Measurements from ENCODE around the gene TMEM255B. TPM values are rescaled to one million over a fixed set of nuclear protein-coding genes. Genes with fewer than 3 reads are reported as not detected.

Gene TMEM255B
- total RNA-seq, 1 donor from 2014 or later, result 321 TPM

- TF ChIP-seq CTCF (IDR thresholded peaks at IDR 0.05; ENCODE audit: unreplicated experiment), result no peak
- H3K4me3 Mint-ChIP-seq (ENCODE audit: unreplicated experiment), result no peak overlapping the region
- peaks cover 10% of the 10 kb centered on the region for H3K27me3 Mint-ChIP-seq (ENCODE audit: unreplicated experiment)
- peaks cover 11% of the 10 kb centered on the region for H3K36me3 Mint-ChIP-seq (ENCODE audit: low read depth, unreplicated experiment)
- no peaks in the 10 kb centered on the region for H3K9me3 Mint-ChIP-seq (ENCODE audit: unreplicated experiment)
- peaks cover 19% of the 10 kb centered on the region for H3K4me1 Mint-ChIP-seq (ENCODE audit: unreplicated experiment)
- H3K27ac Mint-ChIP-seq (ENCODE audit: unreplicated experiment), result no peak overlapping the region
- DNase-seq (ENCODE audit: low spot score), result no peak
These were observed 4.8 kb upstream of the TMEM255B start for GRCh38 chr13:113754242-113754641.

GRCh38 chr13:113754691-113755090, 4.3 kb upstream of the TMEM255B start:
- no peak for DNase-seq (ENCODE audit: low spot score)
- no peak overlapping the region for H3K27ac Mint-ChIP-seq (ENCODE audit: unreplicated experiment)
- peaks cover 11% of the 10 kb centered on the region for H3K36me3 Mint-ChIP-seq (ENCODE audit: low read depth, unreplicated experiment)
- no peaks in the 10 kb centered on the region for H3K9me3 Mint-ChIP-seq (ENCODE audit: unreplicated experiment)
- peaks cover 23% of the 10 kb centered on the region for H3K4me1 Mint-ChIP-seq (ENCODE audit: unreplicated experiment)
- TF ChIP-seq CTCF (IDR thresholded peaks at IDR 0.05; ENCODE audit: unreplicated experiment), result no peak
- no peak overlapping the region for H3K4me3 Mint-ChIP-seq (ENCODE audit: unreplicated experiment)
- peaks cover 11% of the 10 kb centered on the region for H3K27me3 Mint-ChIP-seq (ENCODE audit: unreplicated experiment)

- Mint-ChIP-seq H3K4me3 (ENCODE audit: unreplicated experiment) (no peak overlapping the region), H3K9me3 (ENCODE audit: unreplicated experiment) (no peaks in the 10 kb centered on the region), H3K27ac (ENCODE audit: unreplicated experiment) (no peak overlapping the region), H3K36me3 (ENCODE audit: low read depth, unreplicated experiment) (peaks cover 13% of the 10 kb centered on the region), H3K4me1 (ENCODE audit: unreplicated experiment) (peaks cover 39% of the 10 kb centered on the region), H3K27me3 (ENCODE audit: unreplicated experiment) (peaks cover 11% of the 10 kb centered on the region)
- DNase-seq (ENCODE audit: low spot score), result no peak
- no peak for TF ChIP-seq CTCF (IDR thresholded peaks at IDR 0.05; ENCODE audit: unreplicated experiment)
These were observed 2.5 kb upstream of the TMEM255B start for GRCh38 chr13:113756441-113757097.

GRCh38 chr13:113759525-113760137, 605 bp downstream of the TMEM255B start:
- Mint-ChIP-seq H3K9me3 (ENCODE audit: unreplicated experiment) (no peaks in the 10 kb centered on the region), H3K27ac (ENCODE audit: unreplicated experiment) (peak overlapping the region; percentile 93), H3K4me3 (ENCODE audit: unreplicated experiment) (peak overlapping the region; percentile 99), H3K27me3 (ENCODE audit: unreplicated experiment) (peaks cover 12% of the 10 kb centered on the region), H3K4me1 (ENCODE audit: unreplicated experiment) (peaks cover 57% of the 10 kb centered on the region), H3K36me3 (ENCODE audit: low read depth, unreplicated experiment) (peaks cover 29% of the 10 kb centered on the region)
- TF ChIP-seq CTCF (IDR thresholded peaks at IDR 0.05; ENCODE audit: unreplicated experiment), result no peak
- peak; percentile 72 for DNase-seq (ENCODE audit: low spot score)

- Mint-ChIP-seq H3K9me3 (ENCODE audit: unreplicated experiment) (no peaks in the 10 kb centered on the region), H3K4me1 (ENCODE audit: unreplicated experiment) (peaks cover 69% of the 10 kb centered on the region), H3K27ac (ENCODE audit: unreplicated experiment) (peak overlapping the region; percentile 96), H3K36me3 (ENCODE audit: low read depth, unreplicated experiment) (peaks cover 42% of the 10 kb centered on the region), H3K4me3 (ENCODE audit: unreplicated experiment) (peak overlapping the region; percentile 99), H3K27me3 (ENCODE audit: unreplicated experiment) (peaks cover 23% of the 10 kb centered on the region)
- no peak for TF ChIP-seq CTCF (IDR thresholded peaks at IDR 0.05; ENCODE audit: unreplicated experiment)
- DNase-seq (ENCODE audit: low spot score), result no peak
These were observed 2.1 kb downstream of the TMEM255B start for GRCh38 chr13:113761136-113761535.
